Measurements from ENCODE around the gene TAS2R38. TPM values are rescaled to one million over a fixed set of nuclear protein-coding genes. Genes with fewer than 3 reads are reported as not detected.

TAS2R38 gene
- total and polyA plus RNA-seq, 5 donors, result not detected

DNA sequence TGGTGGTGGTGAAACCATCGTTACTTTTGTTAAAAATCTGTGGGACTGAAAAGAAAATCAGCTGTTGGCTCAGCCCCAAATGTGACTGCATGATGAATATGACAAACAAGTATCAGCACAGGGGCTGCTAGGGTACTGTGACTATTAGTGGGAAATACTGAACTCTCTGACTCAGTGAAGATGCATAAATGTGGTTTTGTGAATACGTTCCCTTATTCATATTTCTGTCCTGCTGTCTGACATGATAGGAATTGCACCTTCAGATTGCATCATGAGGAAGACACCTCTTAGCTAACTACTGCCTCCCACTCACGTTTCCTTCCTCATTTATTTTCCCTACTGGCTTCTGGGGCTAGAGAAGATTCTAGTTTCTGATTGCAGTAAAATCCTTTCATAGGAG lies 28.2 kb downstream of the TAS2R38 start:
- Histone ChIP-seq H3K4me1 (ENCODE audit: control insufficient read depth, insufficient read depth, low read length) (no peaks in the 10 kb centered on the region), H3K9me3 (ENCODE audit: control insufficient read depth, low read length) (no peaks in the 10 kb centered on the region), H3K27me3 (ENCODE audit: control insufficient read depth, insufficient read depth) (no peaks in the 10 kb centered on the region), H3K27ac (ENCODE audit: low read length) (no peak overlapping the region), H3K4me3 (ENCODE audit: low read length) (no peak overlapping the region)
- ATAC-seq (no peak), DNase-seq (no peak)
- intact Hi-C loops (cut with DNase I), result no loop called here
- WGBS, result 48% methylated on average over 3 of the region's 3 CpGs

GRCh38 chr7:141944811-141945210 lies 28.8 kb downstream of the TAS2R38 start:
- intact Hi-C loops (cut with DNase I), result no loop called here
- Histone ChIP-seq H3K9me3 (ENCODE audit: control insufficient read depth, low read length) (no peaks in the 10 kb centered on the region), H3K4me1 (ENCODE audit: control insufficient read depth, insufficient read depth, low read length) (no peaks in the 10 kb centered on the region), H3K27ac (ENCODE audit: low read length) (no peak overlapping the region), H3K4me3 (ENCODE audit: low read length) (no peak overlapping the region), H3K27me3 (ENCODE audit: control insufficient read depth, insufficient read depth) (no peaks in the 10 kb centered on the region)
- no peak for DNase-seq
- no peak for ATAC-seq
- WGBS, result 79% methylated on average over 3 of the region's 3 CpGs

DNA sequence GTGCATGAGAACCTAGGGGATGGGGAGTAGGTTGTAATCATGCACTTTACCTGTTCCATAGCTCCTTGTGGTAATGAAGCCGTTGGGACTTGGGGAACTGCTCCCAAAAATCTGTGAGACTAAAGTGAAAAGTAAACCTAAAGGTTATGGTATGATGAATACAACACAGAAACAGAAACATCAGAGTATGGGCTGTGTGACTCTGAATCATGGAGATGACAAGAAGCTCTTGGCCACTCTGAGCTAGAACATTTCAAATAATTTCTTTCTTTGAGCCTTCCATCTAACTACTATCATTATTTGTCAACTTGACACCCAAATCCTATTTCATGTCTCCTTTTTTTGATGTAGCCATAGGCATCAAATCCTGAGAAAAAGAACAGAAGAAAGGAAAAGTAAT lies 29.7 kb downstream of the TAS2R38 start:
- Histone ChIP-seq H3K27me3 (ENCODE audit: control insufficient read depth, insufficient read depth) (no peaks in the 10 kb centered on the region), H3K4me3 (ENCODE audit: low read length) (no peak overlapping the region), H3K4me1 (ENCODE audit: control insufficient read depth, insufficient read depth, low read length) (no peaks in the 10 kb centered on the region), H3K27ac (ENCODE audit: low read length) (no peak overlapping the region), H3K9me3 (ENCODE audit: control insufficient read depth, low read length) (no peaks in the 10 kb centered on the region)
- no peak for ATAC-seq
- no peak for DNase-seq
- WGBS, result 69% methylated on average over 1 of the region's 1 CpG
- intact Hi-C loops (cut with DNase I), result no loop called here

DNA sequence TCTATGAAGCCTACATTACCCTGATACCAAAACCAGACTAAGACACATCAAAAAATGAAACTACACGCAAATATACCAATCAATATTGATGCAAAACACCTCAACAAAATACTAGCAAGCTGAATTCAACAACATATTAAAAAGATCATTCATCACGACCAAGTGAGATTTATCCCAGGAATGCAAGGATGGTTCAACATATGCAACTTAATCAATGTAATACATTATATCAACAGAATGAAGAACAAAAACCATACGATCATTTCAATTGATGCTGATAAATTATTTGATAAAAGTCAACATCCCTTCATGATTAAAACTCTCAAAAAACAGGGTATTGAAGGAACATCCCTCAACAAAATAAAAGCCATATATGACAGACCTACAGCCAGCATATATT lies 32.5 kb downstream of the TAS2R38 start:
- Histone ChIP-seq H3K27ac (ENCODE audit: low read length) (no peak overlapping the region), H3K4me3 (ENCODE audit: low read length) (no peak overlapping the region), H3K27me3 (ENCODE audit: control insufficient read depth, insufficient read depth) (no peaks in the 10 kb centered on the region), H3K4me1 (ENCODE audit: control insufficient read depth, insufficient read depth, low read length) (no peaks in the 10 kb centered on the region), H3K9me3 (ENCODE audit: control insufficient read depth, low read length) (peaks cover 2% of the 10 kb centered on the region)
- WGBS, result 76% methylated on average over 3 of the region's 3 CpGs
- intact Hi-C loops (cut with DNase I), result no loop called here
- no peak for DNase-seq
- ATAC-seq, result no peak

GRCh38 chr7:141930211-141930610 lies 43.4 kb downstream of the TAS2R38 start:
- no peak overlapping the region for H3K4me3 ChIP-seq (ENCODE audit: low read length)
- intact Hi-C loops (cut with DNase I), result no loop called here
- ATAC-seq (no peak), DNase-seq (no peak)
- no peak overlapping the region for H3K27ac ChIP-seq (ENCODE audit: low read length)
- H3K4me1 ChIP-seq (ENCODE audit: control insufficient read depth, insufficient read depth, low read length), result no peaks in the 10 kb centered on the region
- no peaks in the 10 kb centered on the region for H3K27me3 ChIP-seq (ENCODE audit: control insufficient read depth, insufficient read depth)
- WGBS, result 73% methylated on average over 5 of the region's 5 CpGs
- no peaks in the 10 kb centered on the region for H3K9me3 ChIP-seq (ENCODE audit: control insufficient read depth, low read length)

DNA sequence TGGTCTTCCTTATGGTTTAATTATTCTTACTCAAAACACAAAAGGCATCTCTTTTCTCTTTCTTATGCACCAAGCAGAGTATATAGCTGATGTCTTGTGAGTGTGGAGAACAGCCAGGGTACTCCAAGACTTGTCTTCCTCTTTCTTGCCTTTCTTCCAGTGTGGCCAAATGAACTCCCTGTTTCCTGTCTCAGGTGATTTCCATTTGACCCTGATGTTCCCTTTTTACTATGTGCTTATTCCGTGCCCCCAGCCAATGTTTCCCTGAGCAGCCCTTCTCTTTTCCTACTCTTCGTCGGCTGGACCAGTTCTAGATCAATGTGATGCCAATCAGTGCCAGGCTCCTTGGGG lies 44.8 kb downstream of the TAS2R38 start:
- no peak overlapping the region for H3K27ac ChIP-seq (ENCODE audit: low read length)
- no peaks in the 10 kb centered on the region for H3K4me1 ChIP-seq (ENCODE audit: control insufficient read depth, insufficient read depth, low read length)
- H3K27me3 ChIP-seq (ENCODE audit: control insufficient read depth, insufficient read depth), result no peaks in the 10 kb centered on the region
- intact Hi-C loops (cut with DNase I), result no loop called here
- H3K4me3 ChIP-seq (ENCODE audit: low read length), result no peak overlapping the region
- no peaks in the 10 kb centered on the region for H3K9me3 ChIP-seq (ENCODE audit: control insufficient read depth, low read length)
- 76% methylated on average over 3 of the region's 3 CpGs for WGBS
- ATAC-seq, result no peak
- DNase-seq, result no peak

DNA sequence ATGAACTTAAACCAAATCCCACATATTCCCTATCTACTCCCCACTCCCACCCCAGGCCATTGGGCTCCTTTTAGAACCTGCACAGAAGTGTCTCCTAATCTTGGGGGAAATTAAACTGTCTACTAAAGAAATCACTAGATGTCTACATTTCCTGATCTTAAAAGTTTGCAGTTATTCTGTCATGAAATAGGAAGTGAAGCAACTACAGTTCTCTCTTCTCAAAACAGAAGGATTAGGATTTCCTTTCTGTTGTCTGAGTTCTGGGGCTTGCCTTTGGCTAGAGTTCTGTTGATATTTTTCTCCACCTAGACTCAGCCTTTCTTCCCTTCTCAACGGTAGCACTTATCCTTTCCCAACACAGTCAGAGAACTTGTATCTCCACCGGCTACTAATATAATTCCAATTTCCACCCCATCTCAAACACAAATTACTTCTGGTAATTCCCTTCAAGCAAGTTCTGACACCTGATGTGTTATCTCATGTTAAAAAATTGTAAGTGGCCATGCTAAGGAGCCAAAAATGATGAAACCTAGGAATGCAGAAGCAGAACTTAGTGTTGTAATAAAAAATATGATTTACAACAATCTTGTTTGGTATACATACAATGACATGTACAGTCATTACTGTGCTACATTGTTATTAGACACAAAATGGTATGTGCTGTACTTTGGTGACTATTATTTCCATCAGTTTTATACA lies 45.3 kb downstream of the TAS2R38 start:
- no peak overlapping the region for H3K27ac ChIP-seq (ENCODE audit: low read length)
- WGBS, result 76% methylated on average over 2 of the region's 2 CpGs

More for the DNA sequence above, 45.3 kb downstream of the TAS2R38 start:
- H3K9me3 ChIP-seq (ENCODE audit: control insufficient read depth, low read length), result no peaks in the 10 kb centered on the region
- ATAC-seq (no peak), DNase-seq (no peak)
- H3K4me1 ChIP-seq (ENCODE audit: control insufficient read depth, insufficient read depth, low read length), result no peaks in the 10 kb centered on the region
- no peaks in the 10 kb centered on the region for H3K27me3 ChIP-seq (ENCODE audit: control insufficient read depth, insufficient read depth)
- H3K4me3 ChIP-seq (ENCODE audit: low read length), result no peak overlapping the region
- intact Hi-C loops (cut with DNase I), result no loop called here

Other genes with a start within 250 kb of the TAS2R38 start
- 10 to 100 TPM; 91.0 to 100.0 (median 96.5) TPM for gene SSBP1, start 235.4 kb downstream of the TAS2R38 start, total RNA-seq
- gene SSBP1, start 235.4 kb downstream of the TAS2R38 start, polyA plus RNA-seq, result 231 TPM
- gene TAS2R3, start 209.7 kb downstream of the TAS2R38 start, total RNA-seq, result 1 to 10 TPM in 1 of 4 donors, under 1 TPM in 3; 0.48 to 1.2 (median 0.57) TPM
- gene TAS2R3, start 209.7 kb downstream of the TAS2R38 start, polyA plus RNA-seq, result 0.18 TPM
- 1 to 10 TPM in 1 of 4 donors, under 1 TPM in 3; 0.34 to 1.0 (median 0.42) TPM for gene TAS2R4, start 197.1 kb downstream of the TAS2R38 start, total RNA-seq
- gene TAS2R4, start 197.1 kb downstream of the TAS2R38 start, polyA plus RNA-seq, result 0.27 TPM
- gene TAS2R5, start 183.6 kb downstream of the TAS2R38 start, total RNA-seq, result under 1 TPM; 0.40 to 0.72 (median 0.43) TPM
- 0.41 TPM for gene TAS2R5, start 183.6 kb downstream of the TAS2R38 start, polyA plus RNA-seq
- gene PRSS37, start 132.3 kb downstream of the TAS2R38 start, total RNA-seq, result not detected
- not detected for gene PRSS37, start 132.3 kb downstream of the TAS2R38 start, polyA plus RNA-seq
- under 1 TPM in 1 of 4 donors, not detected in 3; 0.20 TPM for gene OR9A4, start 57.4 kb downstream of the TAS2R38 start, total RNA-seq
- gene OR9A4, start 57.4 kb downstream of the TAS2R38 start, polyA plus RNA-seq, result not detected
- gene CLEC5A, start 26.8 kb downstream of the TAS2R38 start, total RNA-seq, result under 1 TPM; 0.08 to 0.74 (median 0.25) TPM
- gene CLEC5A, start 26.8 kb downstream of the TAS2R38 start, polyA plus RNA-seq, result 0.27 TPM
- gene MGAM, start 22.1 kb upstream of the TAS2R38 start, total RNA-seq, result 1 to 10 TPM in 1 of 4 donors, under 1 TPM in 3; 0.37 to 1.3 (median 0.58) TPM
- gene MGAM, start 22.1 kb upstream of the TAS2R38 start, polyA plus RNA-seq, result 0.05 TPM
- gene MGAM2, start 137.9 kb upstream of the TAS2R38 start, total RNA-seq, result under 1 TPM in 3 of 4 donors, not detected in 1; 0.11 to 0.19 (median 0.15) TPM
- 0.02 TPM for gene MGAM2, start 137.9 kb upstream of the TAS2R38 start, polyA plus RNA-seq

All from right cardiac atrium (tissue), 5 donors.